Activated CD8-positive, alpha-beta memory T cell treated with anti-CD3 and anti-CD28 coated beads, Interleukin-2, amount 50 U/mL, for 24 hours (primary cell): ENCODE data around the gene NGFR.

Experiments
- DNase-seq: peaks from one replicate; pipeline ENCODE4 v3.0.0-alpha.2; 2020; ENCODE audit errors: extremely low read depth

The NGFR gene

DNA sequence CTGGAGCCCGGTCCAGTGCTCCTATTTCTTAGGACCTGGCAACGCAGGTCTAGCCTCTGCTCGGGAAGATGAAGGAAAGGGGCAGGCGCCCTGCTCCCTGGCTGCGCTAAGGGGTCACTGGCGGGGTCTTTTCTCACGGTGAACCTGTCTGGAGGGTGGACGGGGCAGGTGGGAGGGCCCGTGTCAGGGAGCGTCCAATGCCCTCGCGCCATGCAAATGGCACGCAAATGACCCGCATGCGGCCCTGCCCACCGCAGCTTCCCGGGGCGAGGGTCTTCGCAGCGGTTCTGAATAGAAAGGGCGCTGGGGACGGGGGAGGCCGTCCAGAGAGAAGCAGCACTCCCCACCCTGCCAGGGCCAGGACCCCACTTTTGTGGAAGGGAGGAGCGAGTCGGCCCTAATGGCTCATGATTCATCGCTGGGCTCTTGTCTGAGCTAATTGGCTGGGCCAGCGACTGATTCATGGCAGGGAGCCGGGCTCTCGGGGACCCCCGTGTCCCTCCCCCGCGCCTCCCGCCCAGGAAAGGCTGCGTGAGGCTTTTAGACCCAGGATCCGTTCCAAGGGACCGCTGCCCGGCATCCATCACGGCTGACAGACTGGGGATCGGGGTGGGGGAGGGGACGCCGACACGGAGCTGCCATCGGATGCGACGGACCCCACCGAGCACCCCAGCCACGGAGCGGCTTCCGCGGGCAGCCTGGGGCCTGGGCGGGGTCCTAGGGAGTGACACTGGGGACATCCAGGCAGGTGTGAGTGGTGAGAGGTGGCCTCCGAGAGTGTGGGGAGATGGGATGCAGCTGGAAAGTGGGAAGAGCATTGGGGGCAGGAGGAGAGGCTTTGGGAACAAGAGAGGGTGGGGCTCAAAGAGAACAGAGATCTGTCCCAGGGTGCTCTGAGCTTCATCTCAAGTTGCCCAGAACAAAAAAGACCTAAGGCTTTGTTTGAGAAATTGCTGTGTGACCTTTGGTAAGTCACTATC is 25.0 kb upstream of the NGFR start:
- no peak for DNase-seq

DNA sequence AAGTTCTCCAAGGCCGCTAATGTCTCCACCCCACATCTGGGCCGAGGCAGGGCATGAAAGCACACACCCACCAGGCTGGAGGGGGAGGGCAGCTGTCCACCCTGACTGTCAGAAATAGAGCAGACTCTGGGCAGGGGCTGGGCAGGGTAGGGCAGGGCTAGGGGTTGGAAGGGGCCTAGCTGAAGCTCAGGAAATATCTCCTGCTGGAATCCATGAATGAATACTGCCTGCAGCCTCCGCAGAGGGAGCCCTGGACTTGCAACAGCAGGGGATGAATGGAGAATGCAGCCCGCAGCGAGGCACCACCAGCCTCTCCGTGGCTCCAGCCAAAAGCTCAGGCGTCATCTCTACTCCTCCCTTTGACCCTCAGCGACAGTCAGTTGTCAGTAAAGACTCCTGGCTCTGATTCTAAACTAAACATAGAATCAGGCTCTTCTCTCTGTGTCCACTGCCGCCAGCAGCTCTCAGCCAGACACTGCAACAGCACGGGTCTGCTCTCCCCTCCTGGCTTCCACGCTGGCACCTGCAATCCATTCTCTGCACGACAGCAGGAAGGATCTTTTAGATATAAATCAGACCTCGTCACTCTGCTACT is 23.9 kb upstream of the NGFR start:
- DNase-seq, result no peak

DNA sequence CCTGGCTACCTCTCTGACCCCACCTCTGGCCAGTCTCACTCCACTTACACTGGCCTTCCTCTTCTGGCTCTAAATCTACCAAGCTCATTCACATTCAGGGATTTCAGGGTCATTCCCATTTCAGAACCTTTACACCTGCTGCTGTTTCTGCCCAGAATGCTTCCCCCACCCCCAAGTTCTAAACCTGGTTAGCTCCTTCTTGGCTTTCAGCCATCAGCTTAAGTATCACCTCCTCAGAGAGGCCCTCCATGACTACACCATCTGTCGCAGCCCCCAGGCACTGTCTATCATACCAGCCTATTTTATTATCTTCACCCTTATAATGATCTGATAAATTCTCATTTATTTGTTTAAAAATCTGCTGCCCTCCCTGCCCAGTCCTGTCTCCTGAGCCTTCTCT is 23.3 kb upstream of the NGFR start:
- no peak for DNase-seq

GRCh38 chr17:49472527-49472926 is 22.6 kb upstream of the NGFR start:
- DNase-seq, result no peak

- no peak for DNase-seq
These were observed 21.0 kb upstream of the NGFR start for GRCh38 chr17:49473900-49474751.

- no peak for DNase-seq
These were observed 17.4 kb upstream of the NGFR start for GRCh38 chr17:49477709-49478108.

DNA sequence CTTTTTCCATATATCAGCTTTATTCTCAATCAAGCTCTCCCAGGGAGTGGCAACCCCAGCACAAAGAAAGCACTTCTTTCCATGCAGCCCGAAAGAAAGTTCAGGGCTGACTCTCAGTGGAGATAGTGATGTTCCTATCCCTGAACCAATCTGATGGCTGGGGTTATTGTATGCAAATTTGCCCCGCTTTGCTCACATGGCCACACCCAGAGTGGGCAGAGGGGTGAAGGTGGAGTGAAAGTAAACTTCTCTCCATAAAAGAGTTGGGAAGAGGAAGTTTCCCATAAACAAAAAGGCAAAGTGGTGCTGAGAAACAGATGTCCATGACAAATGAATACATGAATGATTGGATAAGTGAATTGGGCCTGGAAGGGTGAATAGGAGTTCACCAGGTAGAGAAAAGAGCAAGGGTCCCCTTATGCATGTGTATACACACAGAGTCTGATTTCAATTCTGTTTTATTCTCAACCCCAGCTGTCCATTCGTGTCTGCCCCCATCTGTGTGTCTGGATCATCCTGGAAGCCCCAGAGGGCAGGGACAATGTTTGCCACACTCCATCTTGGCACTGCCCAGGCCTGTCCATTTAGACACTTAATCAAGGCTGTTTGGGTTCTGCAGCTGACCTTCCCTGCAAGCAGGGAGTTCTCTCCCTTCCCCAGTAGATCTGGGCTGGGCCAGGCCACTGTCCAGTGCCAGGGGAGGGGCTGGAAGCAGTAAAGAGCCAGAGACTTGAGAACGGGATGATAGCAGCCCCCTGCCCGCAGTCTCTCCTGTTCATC is 14.1 kb upstream of the NGFR start:
- no peak for DNase-seq

- no peak for DNase-seq
These were observed 12.8 kb upstream of the NGFR start for GRCh38 chr17:49482144-49482817.

GRCh38 chr17:49483599-49484509 is 11.2 kb upstream of the NGFR start:
- no peak for DNase-seq

GRCh38 chr17:49484588-49484987 is 10.5 kb upstream of the NGFR start:
- DNase-seq, result no peak

DNA sequence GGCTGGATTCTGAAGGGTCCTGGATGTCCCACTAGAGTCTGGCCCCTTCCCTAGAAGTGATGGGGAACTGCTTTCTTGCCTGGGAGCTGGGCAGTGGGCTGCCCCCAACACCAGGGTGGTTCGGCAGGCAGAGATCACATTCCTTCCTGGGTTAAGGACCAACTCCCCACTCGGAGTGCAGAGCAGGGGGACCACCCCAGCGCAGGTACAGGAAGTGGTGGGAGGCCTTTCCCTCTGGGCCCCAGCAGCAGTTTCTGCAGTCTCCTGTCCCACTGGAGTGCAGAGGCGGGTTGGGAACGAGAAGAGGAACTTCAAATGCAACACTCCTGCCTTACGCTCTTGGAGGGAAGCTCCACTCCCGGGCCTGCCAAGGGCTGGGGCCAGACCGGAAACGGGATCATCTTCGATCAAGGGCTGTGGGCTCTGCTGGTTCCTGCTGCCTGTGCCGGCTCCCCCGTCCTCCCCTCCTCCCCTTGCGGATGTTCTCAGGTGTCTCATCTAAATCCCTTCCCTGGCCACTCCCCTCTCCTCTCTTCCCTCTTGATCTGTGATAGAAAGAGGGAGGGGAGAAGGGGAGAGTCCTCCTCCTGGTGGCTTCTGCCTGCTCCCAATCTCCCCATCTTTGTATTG is 9.0 kb upstream of the NGFR start:
- no peak for DNase-seq

GRCh38 chr17:49487183-49487582 is 7.9 kb upstream of the NGFR start:
- DNase-seq, result no peak

GRCh38 chr17:49488612-49489011 is 6.5 kb upstream of the NGFR start:
- DNase-seq, result no peak

GRCh38 chr17:49489348-49489747 is 5.7 kb upstream of the NGFR start:
- DNase-seq, result no peak

DNA sequence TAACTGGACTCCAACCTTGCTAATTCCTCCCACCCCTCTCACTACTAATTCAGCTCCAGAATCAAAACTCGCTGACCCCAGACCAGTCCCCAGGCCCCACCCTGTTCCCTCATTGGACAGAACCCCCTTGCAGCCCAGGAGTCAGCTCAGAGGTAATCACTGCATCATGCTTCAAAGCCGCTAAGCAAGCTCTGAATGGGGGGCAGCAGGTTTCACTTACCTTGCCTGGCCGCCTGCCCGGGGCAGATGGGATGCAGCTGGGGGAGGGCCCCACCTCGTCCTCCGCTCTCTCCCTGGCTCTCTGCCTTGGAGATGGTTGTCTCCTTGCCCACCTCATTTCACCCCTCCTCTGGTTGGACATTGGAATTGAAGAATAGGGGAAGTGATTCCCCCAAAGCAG is 4.8 kb upstream of the NGFR start:
- DNase-seq, result no peak

GRCh38 chr17:49491192-49491769 is 3.8 kb upstream of the NGFR start:
- no peak for DNase-seq

GRCh38 chr17:49494399-49494985 is 601 bp upstream of the NGFR start:
- DNase-seq, result no peak

DNA sequence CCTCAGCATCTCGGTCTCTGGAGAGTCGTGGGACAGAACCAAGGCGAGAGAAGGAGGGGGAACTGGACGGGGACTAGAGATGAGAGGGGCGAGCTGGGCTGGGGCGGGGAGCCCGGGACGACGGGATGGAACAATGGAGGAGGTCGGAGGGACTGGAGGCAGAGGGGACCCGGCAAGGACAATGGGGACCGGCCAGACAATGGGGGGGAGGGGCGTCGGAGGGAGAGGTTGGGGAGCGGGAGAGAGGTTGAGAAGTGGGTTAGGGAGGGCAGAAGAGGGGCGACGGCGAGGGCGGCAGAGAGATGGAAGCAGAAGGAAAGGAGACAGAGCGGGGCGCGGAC is 719 bp downstream of the NGFR start:
- no peak for DNase-seq
